OCI-LY1 (cell line): ENCODE measurements around the gene ESPNL.

Experiments
- H2AFZ ChIP-seq: fragments of 200-600 bp; sonication (generic), shearing (Covaris generic); 2 replicates; pipeline ENCODE4 v1.6.0; 2014; ENCODE audit warnings: antibody characterized with exemption, mild to moderate bottlenecking, low read length
- H3F3A ChIP-seq: fragments of 200-600 bp; sonication (generic), shearing (Covaris generic); 2 replicates; pipeline ENCODE4 v1.6.0; 2014; ENCODE audit warnings: mild to moderate bottlenecking, antibody characterized with exemption, low read length, moderate library complexity; ENCODE audit not compliant: insufficient read depth
- H3K27ac ChIP-seq: fragments of 200-600 bp; sonication (generic); 2 replicates; pipeline ENCODE4 v1.5.1; 2014; ENCODE audit warnings: low read length, mixed run types, mild to moderate bottlenecking, low read depth; ENCODE audit not compliant: poor library complexity, severe bottlenecking
- H3K27me3 ChIP-seq: fragments of 200-600 bp; sonication (generic); 2 replicates; pipeline ENCODE4 v1.6.0; 2014; ENCODE audit warnings: antibody characterized with exemption, mild to moderate bottlenecking, low read length, moderate library complexity; ENCODE audit not compliant: insufficient read depth
- H3K36me3 ChIP-seq: fragments of 200-600 bp; sonication (generic); 2 replicates; pipeline ENCODE4 v1.6.1; 2014; ENCODE audit warnings: mild to moderate bottlenecking, antibody characterized with exemption, low read length, moderate library complexity, mixed read lengths; ENCODE audit not compliant: insufficient read depth
- H3K4me1 ChIP-seq: fragments of 200-600 bp; sonication (generic); 2 replicates; pipeline ENCODE4 v1.5.1; 2014; ENCODE audit warnings: mild to moderate bottlenecking, low read length, moderate library complexity; ENCODE audit not compliant: insufficient read depth, severe bottlenecking
- H3K4me2 ChIP-seq: fragments of 200-600 bp; sonication (generic), shearing (Covaris generic); 2 replicates; pipeline ENCODE4 v1.6.1; 2014; ENCODE audit warnings: low read length
- H3K4me3 ChIP-seq: fragments of 200-600 bp; sonication (generic); 2 replicates; pipeline ENCODE4 v1.5.1; 2014; ENCODE audit warnings: low read length, low read depth, mild to moderate bottlenecking, mixed read lengths; ENCODE audit not compliant: poor library complexity, severe bottlenecking
- H3K79me2 ChIP-seq: fragments of 200-600 bp; shearing (Covaris generic); 2 replicates; pipeline ENCODE4 v1.6.1; 2016; ENCODE audit warnings: mixed run types, low read length, mixed read lengths; ENCODE audit not compliant: insufficient read depth
- H3K9ac ChIP-seq: fragments of 200-600 bp; sonication (generic), shearing (Covaris generic); 2 replicates; pipeline ENCODE4 v1.6.1; 2014; ENCODE audit warnings: mild to moderate bottlenecking, low read length, mixed read lengths
- H3K9me2 ChIP-seq: fragments of 200-600 bp; sonication (generic), shearing (Covaris generic); 2 replicates; pipeline ENCODE4 v1.6.1; 2014; ENCODE audit warnings: low read depth, mild to moderate bottlenecking, low read length, mixed read lengths
- H3K9me3 ChIP-seq: fragments of 200-600 bp; shearing (Covaris generic); 2 replicates; pipeline ENCODE4 v1.6.1; 2014; ENCODE audit warnings: low read length, mixed read lengths
- H4K20me1 ChIP-seq: fragments of 200-600 bp; sonication (generic), shearing (Covaris generic); 2 replicates; pipeline ENCODE4 v1.6.0; 2016; ENCODE audit warnings: mild to moderate bottlenecking, low read length; ENCODE audit not compliant: insufficient read depth
- CTCF ChIP-seq: fragments of 200-600 bp; sonication (generic), shearing (Covaris generic); IDR thresholded peaks from 2 replicates; pipeline ENCODE4 v1.5.1; 2017; ENCODE audit warnings: mild to moderate bottlenecking, antibody characterized with exemption, low read length, moderate library complexity, mixed read lengths
- EZH2 ChIP-seq: fragments of 200-600 bp; sonication (generic), shearing (Covaris generic); IDR thresholded peaks from 2 replicates; pipeline ENCODE4 v1.8.0; 2017; ENCODE audit warnings: borderline replicate concordance, mixed run types, mild to moderate bottlenecking, antibody characterized with exemption, low read length, moderate library complexity, mixed read lengths

The ESPNL gene

GRCh38 chr2:238120463-238121298, 20.5 kb downstream of the ESPNL start:
- Histone ChIP-seq H3K4me2 (no peak overlapping the region), H2AFZ (no peak overlapping the region), H3K9ac (no peak overlapping the region), H3K4me3 (no peak overlapping the region), H3K9me2 (no peaks in the 10 kb centered on the region), H3K36me3 (no peaks in the 10 kb centered on the region), H3K27me3 (peaks cover 3% of the 10 kb centered on the region), H3K9me3 (no peaks in the 10 kb centered on the region), H3F3A (no peaks in the 10 kb centered on the region), H4K20me1 (no peaks in the 10 kb centered on the region), H3K27ac (no peak overlapping the region), H3K79me2 (no peaks in the 10 kb centered on the region), H3K4me1 (no peaks in the 10 kb centered on the region)
- TF ChIP-seq CTCF (no peak), EZH2 (no peak)

- Histone ChIP-seq H3K9me3 (no peaks in the 10 kb centered on the region), H2AFZ (no peak overlapping the region), H3K36me3 (no peaks in the 10 kb centered on the region), H3K4me3 (no peak overlapping the region), H3K9ac (no peak overlapping the region), H3K4me2 (no peak overlapping the region), H3K27ac (no peak overlapping the region), H3K27me3 (peaks cover 6% of the 10 kb centered on the region), H3K79me2 (no peaks in the 10 kb centered on the region), H3K4me1 (no peaks in the 10 kb centered on the region), H3K9me2 (no peaks in the 10 kb centered on the region), H4K20me1 (no peaks in the 10 kb centered on the region), H3F3A (no peaks in the 10 kb centered on the region)
- TF ChIP-seq EZH2 = no peak
- TF ChIP-seq CTCF = no peak
These were observed 21.6 kb downstream of the ESPNL start for GRCh38 chr2:238121511-238122286.

DNA sequence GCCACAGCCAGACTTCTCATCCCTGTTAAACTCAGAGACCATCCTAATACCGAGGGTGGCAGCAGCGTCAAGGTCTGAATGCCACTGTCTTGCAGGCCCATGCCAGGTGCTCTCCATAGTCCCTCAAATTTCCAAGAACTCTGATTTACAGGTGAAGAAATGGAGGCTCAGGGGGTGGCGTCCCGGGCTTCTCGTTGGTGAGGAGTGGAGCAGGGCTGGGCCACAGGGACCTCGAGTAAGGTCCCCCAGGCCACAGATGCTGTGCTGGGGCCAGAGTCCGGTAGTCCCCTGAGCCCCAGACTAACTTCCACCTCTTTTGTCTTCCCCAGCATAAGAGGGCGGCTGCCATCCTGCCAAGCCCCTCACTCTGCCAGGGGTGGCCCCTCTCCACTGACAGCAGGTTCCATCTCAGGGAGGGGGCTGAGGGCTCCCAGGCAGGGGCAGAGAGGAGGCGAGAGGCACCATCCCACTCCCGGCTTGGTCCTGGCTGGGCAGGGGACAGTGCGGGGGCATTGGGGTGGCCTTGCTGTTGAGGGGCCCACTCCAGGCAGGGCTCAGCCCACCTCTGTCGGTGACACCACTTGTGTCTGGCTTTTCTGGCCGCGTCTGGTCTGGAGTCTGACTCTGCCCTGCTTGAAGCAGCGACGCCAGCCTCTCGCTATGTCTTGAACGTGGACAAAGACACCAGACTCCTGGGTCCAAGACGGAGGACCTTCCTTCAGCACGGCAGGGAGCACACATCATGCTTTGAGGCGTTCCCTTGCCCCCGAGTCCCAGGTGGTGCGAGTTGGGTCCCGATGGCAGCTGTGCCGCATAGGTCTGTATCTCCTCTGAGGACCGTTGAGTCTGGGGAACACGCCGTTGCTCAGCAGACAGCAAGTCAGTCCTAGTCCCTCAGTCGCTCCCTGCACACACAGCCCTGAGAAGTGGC, 22.4 kb downstream of the ESPNL start:
- TF ChIP-seq CTCF (no peak), EZH2 (no peak)
- no peaks in the 10 kb centered on the region for H3K79me2 ChIP-seq

More for the DNA sequence above, 22.4 kb downstream of the ESPNL start:
- Histone ChIP-seq H4K20me1 (no peaks in the 10 kb centered on the region), H3K27me3 (peaks cover 9% of the 10 kb centered on the region), H3K4me3 (no peak overlapping the region), H3K9me3 (no peaks in the 10 kb centered on the region), H3K4me2 (no peak overlapping the region), H3K9me2 (no peaks in the 10 kb centered on the region), H3K36me3 (no peaks in the 10 kb centered on the region), H3K27ac (no peak overlapping the region), H3K4me1 (no peaks in the 10 kb centered on the region), H2AFZ (no peak overlapping the region), H3F3A (no peaks in the 10 kb centered on the region), H3K9ac (no peak overlapping the region)
